Uterus (tissue), 2 donors: ENCODE measurements around the gene C11orf97.

ENCODE experiments used
- CTCF ChIP-seq, 4 experiments: fragments of 200-600 bp in 2 of 4; fragments of 450-650 bp in 2 of 4; sonication (generic) in 2 of 4; IDR thresholded peaks; one replicate each; pipeline ENCODE4 v1.5.1; 2016 to 2019; ENCODE audit warnings: antibody characterized with exemption in 4 of 4, mild to moderate bottlenecking in 2 of 4, moderate library complexity in 1 of 4
- POLR2A ChIP-seq, 2 donors: fragments of 450-650 bp; IDR thresholded peaks; one replicate each; pipeline ENCODE4 v1.6.1; 2016; ENCODE audit warnings: antibody characterized with exemption in 2 of 2, mild to moderate bottlenecking in 1 of 2, moderate library complexity in 1 of 2

GRCh38 chr11:94536386-94536785 is 24.1 kb downstream of the C11orf97 start:
- no peak for TF ChIP-seq POLR2A (IDR thresholded peaks at IDR 0.05)
- no peak for TF ChIP-seq CTCF (IDR thresholded peaks at IDR 0.05)
